Measurements from ENCODE around the gene C2orf74.

C2orf74 gene

GRCh38 chr2:61178603-61179545 lies 16.9 kb downstream of the C2orf74 start:
- Histone ChIP-seq H3K9me3 (ENCODE audit: insufficient read depth, low read length) (no peaks in the 10 kb centered on the region), H3K4me3 (ENCODE audit: insufficient read length, low read depth) (no peak overlapping the region), H3K9ac (ENCODE audit: insufficient read length, low read depth) (peak overlapping the region; percentile 83), H3K4me1 (ENCODE audit: insufficient read depth, insufficient read length) (peaks cover 2% of the 10 kb centered on the region), H3K27me3 (ENCODE audit: insufficient read depth, insufficient read length) (peaks cover 8% of the 10 kb centered on the region), H3K36me3 (ENCODE audit: insufficient read depth, insufficient read length, low read length) (peaks cover 45% of the 10 kb centered on the region)
- TF ChIP-seq SUZ12 (IDR thresholded peaks at IDR 0.05; ENCODE audit: extremely low read depth, insufficient read depth, insufficient read length) (no peak), ZNF274 (IDR thresholded peaks at IDR 0.05; ENCODE audit: low read depth, low read length) (no peak), YY1 (IDR thresholded peaks at IDR 0.05; ENCODE audit: insufficient read depth, insufficient read length) (no peak)
- DNase-seq (ENCODE audit: low read depth, low spot score): no peak

- peaks cover 2% of the 10 kb centered on the region for H3K4me1 ChIP-seq (ENCODE audit: insufficient read depth, insufficient read length)
- H3K9me3 ChIP-seq (ENCODE audit: insufficient read depth, low read length): no peaks in the 10 kb centered on the region
- H3K4me3 ChIP-seq (ENCODE audit: insufficient read length, low read depth): no peak overlapping the region
- TF ChIP-seq ZNF274 (IDR thresholded peaks at IDR 0.05; ENCODE audit: low read depth, low read length) (no peak), YY1 (IDR thresholded peaks at IDR 0.05; ENCODE audit: insufficient read depth, insufficient read length) (no peak), SUZ12 (IDR thresholded peaks at IDR 0.05; ENCODE audit: extremely low read depth, insufficient read depth, insufficient read length) (no peak)
- H3K36me3 ChIP-seq (ENCODE audit: insufficient read depth, insufficient read length, low read length): peaks cover 56% of the 10 kb centered on the region
- H3K27me3 ChIP-seq (ENCODE audit: insufficient read depth, insufficient read length): peaks cover 8% of the 10 kb centered on the region
- H3K9ac ChIP-seq (ENCODE audit: insufficient read length, low read depth): no peak overlapping the region
- DNase-seq (ENCODE audit: low read depth, low spot score): no peak
Observed at GRCh38 chr2:61179701-61180639, 18.0 kb downstream of the C2orf74 start.

GRCh38 chr2:61180686-61181085 lies 18.7 kb downstream of the C2orf74 start:
- TF ChIP-seq SUZ12 (IDR thresholded peaks at IDR 0.05; ENCODE audit: extremely low read depth, insufficient read depth, insufficient read length) (no peak), ZNF274 (IDR thresholded peaks at IDR 0.05; ENCODE audit: low read depth, low read length) (no peak), YY1 (IDR thresholded peaks at IDR 0.05; ENCODE audit: insufficient read depth, insufficient read length) (no peak)
- peaks cover 2% of the 10 kb centered on the region for H3K4me1 ChIP-seq (ENCODE audit: insufficient read depth, insufficient read length)
- no peaks in the 10 kb centered on the region for H3K9me3 ChIP-seq (ENCODE audit: insufficient read depth, low read length)
- no peak for DNase-seq (ENCODE audit: low read depth, low spot score)
- peaks cover 63% of the 10 kb centered on the region for H3K36me3 ChIP-seq (ENCODE audit: insufficient read depth, insufficient read length, low read length)
- peaks cover 4% of the 10 kb centered on the region for H3K27me3 ChIP-seq (ENCODE audit: insufficient read depth, insufficient read length)
- peak overlapping the region; percentile 28 for H3K9ac ChIP-seq (ENCODE audit: insufficient read length, low read depth)
- H3K4me3 ChIP-seq (ENCODE audit: insufficient read length, low read depth): no peak overlapping the region

DNA sequence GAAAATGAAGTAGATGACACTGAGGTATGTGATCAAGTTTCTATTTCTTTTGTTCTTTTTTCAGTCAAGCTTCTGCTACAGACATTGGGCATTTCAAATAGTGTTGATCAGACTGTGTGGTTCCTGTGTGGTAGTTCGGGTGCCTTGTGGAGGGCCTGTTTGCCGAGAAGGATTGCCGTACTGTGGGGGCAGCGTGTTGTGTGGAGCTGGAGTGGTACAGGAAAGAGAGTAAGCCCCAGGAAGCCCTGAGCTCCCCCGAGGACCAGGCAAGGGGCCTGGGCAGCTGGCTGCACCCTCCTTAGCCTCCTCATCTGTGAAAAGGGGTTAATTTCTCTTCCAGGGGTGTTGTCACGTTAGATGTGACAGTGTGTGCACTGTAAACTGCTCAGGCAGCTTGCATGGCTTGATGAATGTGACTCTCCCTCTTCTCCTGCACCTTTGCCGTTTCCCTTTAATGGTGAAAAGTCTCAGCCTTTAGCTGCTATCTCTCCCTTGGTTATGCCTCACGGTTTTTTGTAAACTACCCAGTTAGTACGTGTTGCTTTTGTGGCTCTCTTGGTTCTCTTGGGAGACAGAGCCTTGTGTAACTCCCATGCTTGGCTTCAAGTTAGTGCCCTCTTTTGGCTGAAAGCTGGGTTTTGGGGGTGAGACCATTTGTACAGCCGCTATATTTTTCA lies 19.5 kb downstream of the C2orf74 start:
- no peak overlapping the region for H3K4me3 ChIP-seq (ENCODE audit: insufficient read length, low read depth)
- no peaks in the 10 kb centered on the region for H3K27me3 ChIP-seq (ENCODE audit: insufficient read depth, insufficient read length)
- H3K9me3 ChIP-seq (ENCODE audit: insufficient read depth, low read length): no peaks in the 10 kb centered on the region
- TF ChIP-seq ZNF274 (IDR thresholded peaks at IDR 0.05; ENCODE audit: low read depth, low read length) (no peak), YY1 (IDR thresholded peaks at IDR 0.05; ENCODE audit: insufficient read depth, insufficient read length) (no peak)
- no peak overlapping the region for H3K9ac ChIP-seq (ENCODE audit: insufficient read length, low read depth)
- H3K36me3 ChIP-seq (ENCODE audit: insufficient read depth, insufficient read length, low read length): peaks cover 69% of the 10 kb centered on the region
- H3K4me1 ChIP-seq (ENCODE audit: insufficient read depth, insufficient read length): peaks cover 2% of the 10 kb centered on the region
- DNase-seq (ENCODE audit: low read depth, low spot score): no peak

DNA sequence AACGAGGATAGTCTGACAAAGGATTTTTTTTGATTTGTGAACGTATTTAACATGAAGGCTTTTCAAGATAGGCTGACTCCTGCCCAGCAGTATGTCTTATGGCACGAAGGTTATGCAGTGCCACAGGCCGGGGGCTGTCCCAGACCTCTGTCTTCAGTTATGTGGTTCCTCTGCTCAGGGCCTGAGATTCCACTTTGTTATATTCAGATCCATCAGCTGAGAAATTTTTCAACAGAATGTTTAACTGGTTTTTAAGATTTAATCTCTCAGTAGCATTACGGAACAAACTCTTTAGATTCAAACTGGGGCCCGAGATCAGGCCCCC lies 20.0 kb downstream of the C2orf74 start:
- Histone ChIP-seq H3K4me3 (ENCODE audit: insufficient read length, low read depth) (no peak overlapping the region), H3K9ac (ENCODE audit: insufficient read length, low read depth) (no peak overlapping the region), H3K27me3 (ENCODE audit: insufficient read depth, insufficient read length) (no peaks in the 10 kb centered on the region), H3K9me3 (ENCODE audit: insufficient read depth, low read length) (no peaks in the 10 kb centered on the region), H3K4me1 (ENCODE audit: insufficient read depth, insufficient read length) (peaks cover 2% of the 10 kb centered on the region), H3K36me3 (ENCODE audit: insufficient read depth, insufficient read length, low read length) (peaks cover 74% of the 10 kb centered on the region)
- no peak for DNase-seq (ENCODE audit: low read depth, low spot score)
- no peak for TF ChIP-seq SUZ12 (IDR thresholded peaks at IDR 0.05; ENCODE audit: extremely low read depth, insufficient read depth, insufficient read length)
- TF ChIP-seq ZNF274 (IDR thresholded peaks at IDR 0.05; ENCODE audit: low read depth, low read length): no peak
- TF ChIP-seq YY1 (IDR thresholded peaks at IDR 0.05; ENCODE audit: insufficient read depth, insufficient read length): no peak

DNA sequence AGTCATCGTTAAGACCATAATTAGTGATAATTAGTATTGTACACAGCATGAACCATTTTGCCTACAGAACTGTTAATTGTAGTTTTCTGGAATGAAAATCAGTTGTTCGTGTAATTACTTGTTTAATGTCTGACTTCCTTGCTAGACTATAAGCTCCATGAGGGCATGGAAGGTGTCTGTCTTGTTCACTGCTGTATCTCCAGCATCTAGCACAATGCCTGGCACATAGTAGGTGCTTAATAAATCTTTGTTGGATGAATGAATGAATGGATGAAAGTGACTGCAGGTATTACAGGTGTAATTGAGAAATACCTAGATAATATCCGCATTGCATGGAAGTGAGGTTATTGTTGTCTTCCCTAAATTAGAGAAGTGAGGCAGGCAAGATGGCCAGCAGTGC lies 21.8 kb downstream of the C2orf74 start:
- Histone ChIP-seq H3K4me3 (ENCODE audit: insufficient read length, low read depth) (no peak overlapping the region), H3K4me1 (ENCODE audit: insufficient read depth, insufficient read length) (no peaks in the 10 kb centered on the region), H3K9me3 (ENCODE audit: insufficient read depth, low read length) (no peaks in the 10 kb centered on the region), H3K9ac (ENCODE audit: insufficient read length, low read depth) (no peak overlapping the region), H3K36me3 (ENCODE audit: insufficient read depth, insufficient read length, low read length) (peaks cover 89% of the 10 kb centered on the region), H3K27me3 (ENCODE audit: insufficient read depth, insufficient read length) (no peaks in the 10 kb centered on the region)
- TF ChIP-seq YY1 (IDR thresholded peaks at IDR 0.05; ENCODE audit: insufficient read depth, insufficient read length) (no peak), SUZ12 (IDR thresholded peaks at IDR 0.05; ENCODE audit: extremely low read depth, insufficient read depth, insufficient read length) (no peak), ZNF274 (IDR thresholded peaks at IDR 0.05; ENCODE audit: low read depth, low read length) (no peak)
- no peak for DNase-seq (ENCODE audit: low read depth, low spot score)
